ENCODE data around the gene SEMA3F.
A peak's percentile ranks its signal among the peaks of the same experiment; 100 is the strongest.

SEMA3F gene

DNA sequence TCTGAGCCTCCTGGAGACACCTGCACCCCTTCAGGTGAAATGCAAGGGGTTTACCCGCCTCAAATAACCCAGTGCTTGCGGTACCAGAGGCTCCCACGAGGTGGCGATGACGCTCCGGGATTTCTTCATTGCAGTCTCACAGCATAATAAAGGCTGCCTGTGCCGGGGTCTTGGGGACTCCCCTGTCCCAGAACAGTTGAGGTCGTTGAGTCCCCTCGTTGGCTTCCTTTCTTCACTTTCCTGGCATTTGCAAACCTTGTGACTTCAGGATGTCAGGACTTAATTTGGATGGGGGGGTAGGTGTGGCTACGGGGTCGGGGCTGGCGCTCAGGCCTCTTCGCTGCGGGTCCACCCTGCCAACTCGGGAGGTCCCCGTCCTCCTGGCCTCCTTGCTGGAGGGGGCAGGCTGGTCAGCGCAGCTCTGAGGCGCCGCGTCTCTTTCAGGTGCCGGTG is 37.6 kb downstream of the SEMA3F start:
- peak in 45 of 51 donors; percentile 9 to 81 (median 38) for DNase-seq

DNA sequence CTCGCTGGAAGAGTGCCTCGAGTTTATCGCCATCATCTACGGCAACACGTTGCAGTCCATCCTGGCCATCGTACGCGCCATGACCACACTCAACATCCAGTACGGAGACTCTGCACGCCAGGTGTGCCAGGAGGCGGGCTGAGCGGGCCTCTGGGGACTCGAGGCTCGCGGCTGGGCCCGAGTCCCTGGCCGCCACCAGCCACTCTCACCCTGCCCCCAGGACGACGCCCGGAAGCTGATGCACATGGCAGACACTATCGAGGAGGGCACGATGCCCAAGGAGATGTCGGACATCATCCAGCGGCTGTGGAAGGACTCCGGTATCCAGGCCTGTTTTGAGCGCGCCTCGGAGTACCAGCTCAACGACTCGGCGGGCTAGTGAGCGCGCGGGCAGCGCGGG is 38.2 kb downstream of the SEMA3F start:
- no peak for DNase-seq

DNA sequence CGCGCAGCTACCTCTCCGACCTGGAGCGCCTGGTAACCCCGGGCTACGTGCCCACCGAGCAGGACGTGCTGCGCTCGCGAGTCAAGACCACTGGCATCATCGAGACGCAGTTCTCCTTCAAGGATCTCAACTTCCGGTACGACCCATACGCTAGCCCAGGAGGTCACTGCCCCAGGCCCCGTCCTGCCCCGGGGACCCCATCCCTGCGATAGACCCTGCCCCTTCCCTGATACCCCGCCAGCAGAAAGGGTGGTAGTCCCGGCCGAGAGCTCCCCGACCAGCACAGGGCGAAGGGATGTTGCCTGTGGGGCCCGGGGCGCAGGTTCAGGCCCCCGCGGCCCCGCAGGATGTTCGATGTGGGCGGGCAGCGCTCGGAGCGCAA is 38.6 kb downstream of the SEMA3F start:
- DNase-seq = no peak

DNA sequence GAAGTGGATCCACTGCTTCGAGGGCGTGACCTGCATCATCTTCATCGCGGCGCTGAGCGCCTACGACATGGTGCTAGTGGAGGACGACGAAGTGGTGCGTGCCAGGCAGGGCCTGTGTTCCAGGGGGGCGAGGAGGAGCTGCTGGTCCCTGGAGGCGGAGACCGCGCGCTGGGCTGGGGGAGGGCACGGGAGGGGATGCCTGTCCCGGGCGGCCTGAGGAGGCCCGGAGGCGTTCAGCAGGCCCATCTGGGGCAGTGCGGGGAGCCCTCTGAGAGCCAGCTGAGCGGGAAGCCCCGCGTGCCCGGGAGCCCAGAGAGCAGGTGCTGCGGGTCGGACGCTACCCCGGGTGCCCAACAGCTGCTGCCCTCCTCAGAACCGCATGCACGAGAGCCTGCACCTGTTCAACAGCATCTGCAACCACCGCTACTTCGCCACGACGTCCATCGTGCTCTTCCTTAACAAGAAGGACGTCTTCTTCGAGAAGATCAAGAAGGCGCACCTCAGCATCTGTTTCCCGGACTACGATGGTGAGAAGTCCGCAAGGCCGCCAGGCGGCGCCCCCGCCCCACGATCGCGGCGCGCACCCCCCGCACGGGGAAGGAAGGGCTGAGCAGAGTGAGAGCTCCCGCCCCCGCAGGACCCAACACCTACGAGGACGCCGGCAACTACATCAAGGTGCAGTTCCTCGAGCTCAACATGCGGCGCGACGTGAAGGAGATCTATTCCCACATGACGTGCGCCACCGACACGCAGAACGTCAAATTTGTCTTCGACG is 39.2 kb downstream of the SEMA3F start:
- DNase-seq = peak in 47 of 51 donors; percentile 6 to 83 (median 47)

DNA sequence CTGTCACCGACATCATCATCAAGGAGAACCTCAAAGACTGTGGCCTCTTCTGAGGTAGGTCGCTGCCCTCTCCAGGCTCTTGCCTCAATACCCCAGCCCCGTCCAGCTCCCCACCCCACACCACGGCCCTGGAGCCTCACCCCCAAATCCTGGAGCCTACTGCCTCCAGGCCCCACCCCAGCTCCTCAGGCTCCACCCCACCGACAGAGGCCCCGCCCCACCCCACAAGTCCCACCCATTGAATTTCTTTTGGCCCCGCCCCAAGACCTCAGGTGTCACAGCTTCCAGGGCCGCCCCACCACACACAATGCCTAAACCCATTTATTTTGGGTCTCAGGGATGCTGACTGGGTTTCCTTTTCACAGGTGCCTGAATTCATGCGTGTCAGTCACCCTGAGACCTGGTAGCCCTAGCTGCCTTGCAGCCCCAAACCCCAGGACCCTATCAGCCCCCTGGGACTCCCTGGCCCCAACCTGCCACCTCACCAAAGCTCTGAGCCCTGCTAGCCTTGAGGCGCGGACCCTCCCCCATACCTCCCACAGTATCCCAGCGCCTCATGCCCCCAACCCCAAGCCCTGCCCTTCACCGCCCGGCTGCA is 39.9 kb downstream of the SEMA3F start:
- no peak for DNase-seq

DNA sequence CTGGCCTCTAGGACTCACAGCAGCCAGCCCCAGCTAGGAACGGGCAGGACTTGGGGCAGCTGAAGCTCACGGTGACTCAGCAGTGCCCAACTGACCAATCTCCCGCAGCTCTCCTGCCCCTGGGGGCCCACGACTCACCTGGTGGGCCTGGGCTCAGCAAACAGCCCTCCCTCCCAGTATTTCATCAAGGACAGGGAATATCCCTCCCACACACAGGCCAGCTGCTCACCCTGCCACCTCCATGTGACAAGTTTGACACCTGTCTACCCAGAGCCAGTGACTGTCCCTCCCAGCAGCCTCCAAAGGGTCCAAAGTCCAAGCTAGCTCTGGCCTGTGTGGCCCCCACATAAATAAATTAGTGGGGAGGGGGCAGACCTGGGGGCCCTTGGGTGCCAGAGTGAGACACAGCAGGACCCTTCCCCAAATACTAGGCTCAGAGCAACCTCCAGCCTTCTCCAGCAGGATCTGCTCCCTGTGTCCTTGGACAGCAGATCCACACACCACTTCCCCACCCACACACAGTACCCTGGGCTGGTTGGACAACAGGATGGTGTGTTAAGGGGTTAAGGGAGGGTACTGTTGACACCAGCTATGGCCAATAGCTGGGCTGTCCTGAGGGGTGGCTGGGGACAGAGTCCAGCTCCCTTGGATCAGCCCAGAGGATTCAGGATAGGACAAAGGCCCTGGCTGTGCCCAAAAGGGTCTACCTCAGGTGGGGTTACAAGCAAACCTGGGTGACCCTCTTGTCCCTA is 40.6 kb downstream of the SEMA3F start:
- DNase-seq = no peak

DNA sequence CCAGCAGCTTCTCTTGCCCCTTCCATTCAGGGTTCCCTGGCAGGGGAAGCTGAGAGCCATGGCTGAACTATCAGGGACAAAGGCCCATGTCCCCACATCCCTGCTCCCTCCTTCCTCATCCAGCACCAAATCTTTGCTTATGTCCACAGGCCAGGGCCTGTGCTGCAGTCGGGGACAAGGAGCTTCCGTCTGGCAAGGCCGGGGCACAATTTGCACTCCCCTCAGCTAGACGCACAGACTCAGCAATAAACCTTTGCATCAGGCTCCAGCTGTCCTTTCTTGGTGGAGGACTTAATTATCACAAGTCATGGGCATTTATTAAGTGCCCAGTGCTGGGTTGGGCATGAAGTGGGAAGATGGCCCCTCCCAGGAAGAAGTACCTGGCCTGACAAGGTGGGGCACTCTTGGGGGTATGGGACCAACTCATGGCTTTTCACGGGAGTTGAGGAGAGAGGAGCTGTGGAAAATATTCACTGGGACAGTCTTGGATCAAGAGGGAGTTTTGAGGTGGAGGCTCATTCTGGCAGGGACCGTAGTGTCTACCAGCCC is 41.2 kb downstream of the SEMA3F start:
- DNase-seq = no peak

DNA sequence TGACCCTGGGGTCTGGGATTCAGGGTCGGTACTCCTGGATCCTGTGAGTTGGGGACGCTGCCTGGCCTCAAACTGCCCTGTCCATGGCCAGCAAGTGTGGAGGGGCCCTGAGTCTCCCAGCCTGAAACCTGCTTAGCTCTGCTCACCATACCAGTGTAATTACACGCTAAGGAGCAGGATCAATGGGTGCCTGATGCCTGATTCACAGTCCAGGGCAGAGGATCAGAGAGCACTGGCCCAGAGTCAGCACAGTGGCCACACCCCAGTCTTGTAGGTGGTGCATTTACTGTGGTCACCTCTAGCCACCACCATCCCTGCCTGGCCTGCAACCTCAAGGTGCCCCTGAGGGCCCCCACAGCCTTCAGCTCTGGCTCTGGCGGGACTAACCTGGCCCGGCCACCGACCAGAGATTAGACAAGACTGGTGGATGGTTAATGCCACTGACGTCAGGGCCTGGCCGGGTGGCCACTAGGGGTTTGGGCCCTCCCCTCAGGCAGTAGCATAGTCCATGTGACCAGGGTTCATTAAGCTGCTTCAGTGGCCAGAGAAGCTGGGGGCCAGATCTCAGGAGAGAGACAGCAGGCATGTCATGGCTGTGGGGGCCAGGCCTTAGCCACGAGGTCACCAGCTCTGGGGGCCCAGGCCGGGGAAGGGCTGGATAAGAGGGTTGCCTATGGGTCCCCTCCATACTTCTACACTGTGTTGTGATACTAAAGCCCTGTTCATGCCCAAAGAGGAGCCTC is 46.6 kb downstream of the SEMA3F start:
- DNase-seq = peak in 1 of 51 donors; percentile 18

DNA sequence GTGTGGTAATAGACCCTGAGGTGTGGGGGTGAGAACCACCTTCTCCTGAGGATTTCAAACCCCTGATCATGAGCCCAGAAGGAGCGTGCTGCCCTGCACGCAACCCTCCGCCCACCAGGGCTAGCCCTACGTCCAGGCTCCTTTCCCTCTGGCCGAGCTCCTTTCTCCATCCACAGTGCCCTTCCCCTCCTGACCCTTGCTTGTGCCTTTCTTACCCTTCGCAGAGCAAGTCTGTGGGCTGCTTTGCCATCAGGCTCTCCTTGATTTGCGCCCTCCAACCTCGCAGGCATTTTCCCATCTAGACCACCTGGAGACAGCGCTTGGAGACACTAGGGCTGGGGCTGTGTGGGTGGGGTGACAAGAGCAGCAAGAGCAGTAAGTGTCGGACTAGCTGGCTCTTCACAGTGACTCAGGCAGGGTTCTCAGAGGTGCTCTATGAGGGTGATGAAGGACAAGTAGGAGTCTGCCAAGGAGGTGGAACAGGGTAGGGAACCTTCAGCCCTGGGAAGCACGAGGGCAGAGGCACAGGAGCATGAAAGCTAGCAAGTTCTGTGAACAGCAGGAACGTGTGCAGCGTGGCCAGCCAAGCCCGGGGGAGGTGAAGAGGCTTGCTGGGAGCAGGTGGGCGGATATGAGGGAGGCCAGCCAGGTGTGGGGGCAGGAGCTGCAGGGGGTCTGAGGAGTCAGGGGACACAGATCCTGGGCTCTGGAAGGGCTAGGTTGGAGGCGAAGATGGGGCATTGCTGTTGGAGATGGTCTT is 47.4 kb downstream of the SEMA3F start:
- DNase-seq = no peak

DNA sequence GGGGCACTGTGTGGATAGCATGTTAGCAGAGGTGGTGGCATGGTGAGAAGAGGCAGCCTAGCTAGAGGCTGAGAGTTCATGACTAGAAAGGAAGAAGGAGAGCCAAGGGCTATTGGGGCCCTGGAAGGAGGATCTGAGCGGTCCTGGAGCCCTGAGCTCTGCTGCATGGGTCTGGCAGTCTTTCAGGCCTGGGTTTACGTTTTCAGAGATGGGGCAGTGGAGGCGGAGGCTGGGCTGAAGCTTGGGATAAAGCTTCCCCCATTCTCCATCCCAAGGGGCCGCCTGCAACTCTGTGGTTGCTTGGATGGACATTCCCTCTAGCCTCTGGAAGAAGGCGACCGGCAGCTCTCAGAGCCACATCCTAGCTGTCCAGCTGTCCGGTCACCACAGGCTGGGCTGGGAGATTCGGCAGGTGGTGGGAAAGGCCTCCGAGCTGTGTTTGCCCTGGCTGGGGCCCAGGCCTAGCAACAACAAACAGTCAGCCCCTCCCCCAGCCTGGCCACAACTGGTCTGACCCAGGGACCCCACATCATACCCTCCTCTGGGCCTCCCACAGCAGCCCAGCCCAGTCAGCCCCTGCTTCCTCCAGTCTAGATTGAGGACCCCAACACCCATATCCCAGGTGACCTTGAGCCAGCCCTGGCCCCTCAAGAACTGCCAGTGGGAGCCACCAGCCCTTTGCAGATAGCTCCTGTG is 48.1 kb downstream of the SEMA3F start:
- no peak for DNase-seq

DNA sequence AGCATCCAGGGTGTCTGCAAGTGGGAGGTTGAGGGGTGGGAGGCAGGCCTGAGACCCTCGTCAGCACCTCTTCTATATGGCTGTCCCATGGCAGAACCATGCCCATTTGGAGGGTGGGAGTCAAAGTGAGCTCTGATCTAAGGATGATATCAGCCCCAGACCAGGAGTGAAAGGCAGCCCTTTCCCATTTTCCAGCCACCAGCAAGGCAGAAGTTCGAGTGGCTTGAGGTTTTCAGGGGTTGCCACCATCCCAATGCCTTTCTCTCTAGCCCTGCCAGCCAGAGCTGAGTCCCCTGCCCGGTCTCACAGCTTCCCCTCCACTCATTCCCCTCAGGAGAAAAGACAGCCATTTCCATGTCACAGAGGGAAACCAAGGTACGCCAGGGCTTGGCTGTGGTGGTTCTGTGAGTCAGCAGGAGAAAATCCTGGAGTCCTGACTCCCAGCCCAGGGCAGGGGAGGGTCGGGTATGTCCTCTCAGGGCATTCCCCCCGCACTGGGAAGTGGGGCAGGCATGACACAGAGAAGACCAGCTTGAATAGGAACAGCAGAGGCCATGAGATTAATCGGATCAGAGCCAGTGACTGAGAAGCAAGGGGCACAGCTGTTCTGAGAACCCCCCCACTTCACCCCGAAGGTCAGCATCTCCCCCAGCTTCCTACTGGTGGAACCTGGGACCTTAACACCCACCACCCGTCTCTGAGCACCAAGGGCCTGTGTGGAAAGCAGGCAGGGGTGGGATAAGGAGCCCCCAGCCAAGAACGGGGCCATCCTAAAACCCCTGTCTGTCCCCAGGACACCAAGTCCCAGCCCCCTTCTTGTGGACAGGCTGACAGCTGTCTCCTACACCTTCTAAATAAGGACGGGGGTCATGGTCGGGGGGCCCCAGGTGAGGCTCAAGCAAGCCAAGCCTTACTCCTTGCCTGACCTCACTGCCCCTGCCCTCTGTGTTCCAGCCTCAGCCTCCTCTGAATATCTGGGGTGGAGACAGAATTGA is 49.0 kb downstream of the SEMA3F start:
- no peak for DNase-seq

DNA sequence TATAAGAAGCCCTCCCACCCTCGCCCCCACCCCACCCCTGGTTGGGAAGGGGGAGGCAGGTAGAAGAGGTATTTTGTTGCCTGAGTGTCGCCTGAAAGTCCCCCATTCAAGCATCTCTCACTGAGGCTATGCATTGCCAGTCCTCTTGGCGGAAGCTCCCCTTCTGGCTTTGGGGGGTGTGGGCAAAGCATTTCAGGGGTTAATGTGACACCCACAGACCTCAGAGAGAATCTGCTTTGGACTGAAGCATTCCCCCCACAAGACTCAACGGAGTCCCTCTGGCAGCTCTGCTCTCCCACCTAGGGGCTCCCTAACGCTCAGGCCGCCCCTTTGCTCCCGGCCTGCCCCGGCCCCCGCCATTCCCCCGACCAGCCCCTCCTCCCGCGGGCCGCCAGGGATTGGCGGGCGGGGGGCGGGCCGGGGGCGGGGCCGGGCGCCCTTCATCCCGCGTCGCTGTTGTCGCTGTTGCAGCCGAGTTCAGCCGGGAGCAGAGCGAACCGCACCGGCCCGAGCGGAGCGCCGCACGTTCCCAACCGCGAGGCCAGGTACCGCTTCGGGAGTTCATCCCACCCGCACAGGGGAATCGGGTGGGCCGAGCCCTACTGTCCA is 49.8 kb downstream of the SEMA3F start, which contains the start of gene SLC38A3:
Gene SLC38A3, plus strand, starts transcription at position 468 of the 609 bp plus-strand sequence. CDS start 8,929 bp downstream, outside the sequence.
- peak in 37 of 51 donors; percentile 23 to 73 (median 45) for DNase-seq

DNA sequence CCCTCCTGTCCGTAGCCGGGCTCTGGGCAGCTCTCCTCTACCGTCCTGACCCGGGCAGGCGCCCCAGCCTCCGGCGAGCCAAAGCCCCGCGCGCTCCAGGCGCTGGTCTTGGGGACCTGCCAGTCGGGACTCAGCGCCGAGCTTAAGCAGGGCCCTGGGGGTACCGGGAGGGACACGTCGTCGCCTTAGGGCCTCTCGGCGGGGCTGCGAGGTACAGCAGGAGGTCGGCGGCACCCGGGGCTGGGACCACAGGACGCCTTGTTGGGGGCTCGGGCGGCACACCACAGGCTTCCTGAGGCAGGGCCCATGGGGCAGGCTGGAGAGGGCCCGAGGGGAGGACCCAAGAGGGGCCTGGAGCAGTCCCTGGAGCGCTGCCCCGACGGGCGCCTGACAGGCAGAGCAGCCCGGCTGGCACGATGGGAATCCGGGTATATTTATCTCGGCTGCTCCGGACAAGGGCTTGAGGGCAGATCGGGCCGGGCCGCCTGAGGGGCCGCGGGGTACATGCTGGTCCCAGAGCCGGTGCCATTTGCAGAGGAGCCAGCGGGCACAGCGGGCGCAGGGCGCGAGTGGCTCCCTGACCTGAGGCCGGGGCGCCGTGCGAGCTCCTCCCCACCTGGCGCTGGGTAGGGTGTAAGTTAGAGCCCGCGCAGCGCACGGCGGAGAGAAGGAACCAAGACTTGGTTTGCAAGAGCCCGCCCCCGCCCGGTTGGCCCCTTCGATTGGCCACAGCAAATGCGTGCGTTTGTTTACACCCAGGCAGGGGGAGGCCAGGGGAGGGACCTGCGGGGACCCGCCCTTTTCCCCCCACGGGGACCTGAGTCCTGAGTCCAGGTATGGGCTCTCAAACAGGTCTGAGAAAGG is 50.5 kb downstream of the SEMA3F start:
- peak in 29 of 51 donors; percentile 16 to 64 (median 38) for DNase-seq

DNA sequence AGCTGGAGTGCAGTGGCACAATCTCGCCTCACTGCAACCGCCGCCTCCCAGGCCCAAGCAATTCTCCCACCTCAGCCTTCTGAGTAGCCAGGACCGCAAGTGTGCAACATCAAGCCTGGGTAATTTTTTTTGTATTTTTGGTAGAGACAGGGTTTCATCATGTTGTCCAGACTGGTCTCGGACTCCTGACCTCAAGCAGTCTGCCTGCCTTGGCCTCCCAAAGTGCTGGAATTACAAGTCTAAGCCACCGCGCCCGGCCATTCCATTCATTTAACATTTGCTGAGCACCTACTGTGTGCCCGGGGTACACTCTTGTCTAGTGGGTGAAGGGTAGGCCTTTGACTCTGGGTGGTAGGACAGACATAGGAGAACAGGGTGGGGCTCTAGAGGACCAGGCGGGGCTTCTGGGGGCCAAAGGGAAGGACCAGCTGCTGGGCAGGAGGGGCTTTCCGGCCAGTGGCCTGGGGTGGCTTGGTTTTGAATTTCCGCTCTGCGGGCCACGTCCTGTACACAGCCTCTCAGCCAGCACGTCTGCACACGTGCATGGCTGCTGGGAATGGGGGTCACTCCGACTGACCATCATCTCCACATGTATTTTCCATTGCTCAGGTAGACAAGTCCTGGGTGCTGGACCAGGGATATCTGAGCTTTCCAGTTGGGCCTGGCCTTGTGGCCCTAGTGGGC is 52.4 kb downstream of the SEMA3F start:
- no peak for DNase-seq

DNA sequence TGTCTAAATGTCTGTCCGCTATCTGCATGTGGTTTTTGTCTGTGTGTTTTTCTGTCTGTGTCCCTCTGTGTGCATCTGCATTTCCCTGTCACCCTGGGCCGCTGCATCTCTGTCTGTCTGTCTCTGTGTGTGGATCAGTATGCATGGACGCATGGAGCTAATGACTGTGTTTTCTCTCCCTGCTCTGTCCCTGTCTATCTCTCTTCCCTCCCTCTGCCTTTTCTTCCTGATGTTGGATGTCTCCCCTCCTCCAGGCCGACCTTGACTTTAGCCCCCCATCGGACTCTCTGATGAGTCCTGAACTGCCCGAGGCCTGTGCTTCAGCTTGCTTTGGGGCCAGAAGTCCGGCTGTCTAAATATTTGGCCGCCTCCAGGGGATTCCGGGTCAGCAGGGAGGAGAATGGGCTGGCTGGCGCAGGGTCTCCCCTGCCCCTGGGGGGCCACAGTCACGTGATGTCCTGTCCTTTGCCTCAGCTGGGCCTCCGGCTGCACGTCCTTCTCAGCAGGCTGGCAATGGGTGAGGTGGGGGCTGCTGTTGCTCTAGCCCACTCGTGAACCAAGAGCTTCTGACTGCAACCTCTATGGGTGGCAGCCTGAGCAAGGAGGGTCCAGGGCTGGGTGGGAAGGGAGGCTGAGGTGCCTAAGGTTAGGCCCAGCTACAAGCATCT is 53.7 kb downstream of the SEMA3F start:
- no peak for DNase-seq

DNA sequence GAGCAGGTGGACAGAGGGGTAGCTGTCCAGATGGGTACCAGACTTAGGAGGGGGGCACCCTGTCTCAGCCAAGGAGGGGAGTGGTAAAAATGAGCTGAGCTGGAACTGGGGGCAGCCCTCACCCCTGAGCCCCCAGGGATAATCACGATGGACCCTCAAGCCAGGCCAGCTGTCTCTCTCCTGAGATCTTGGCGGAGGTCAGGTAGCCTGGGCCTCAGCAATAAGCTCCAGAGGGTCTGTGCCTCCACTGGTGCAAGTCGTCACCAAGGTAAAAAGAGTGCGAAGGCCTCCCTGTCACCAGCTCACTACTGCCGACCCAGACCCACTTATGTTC is 55.0 kb downstream of the SEMA3F start:
- DNase-seq = no peak

All from hypothalamus (tissue), 51 donors.